HUDEP-2 (cell line): ENCODE data around the gene ASF1A.
A peak's percentile ranks its signal among the peaks of the same experiment; 100 is the strongest.

Experiments used
- DNase-seq, 76 experiments: peaks; one replicate each; lab custom pipeline; 2025; ENCODE audit not compliant: unreplicated experiment in 76 of 76; lab: John Stamatoyannopoulos, UW

ASF1A gene

DNA sequence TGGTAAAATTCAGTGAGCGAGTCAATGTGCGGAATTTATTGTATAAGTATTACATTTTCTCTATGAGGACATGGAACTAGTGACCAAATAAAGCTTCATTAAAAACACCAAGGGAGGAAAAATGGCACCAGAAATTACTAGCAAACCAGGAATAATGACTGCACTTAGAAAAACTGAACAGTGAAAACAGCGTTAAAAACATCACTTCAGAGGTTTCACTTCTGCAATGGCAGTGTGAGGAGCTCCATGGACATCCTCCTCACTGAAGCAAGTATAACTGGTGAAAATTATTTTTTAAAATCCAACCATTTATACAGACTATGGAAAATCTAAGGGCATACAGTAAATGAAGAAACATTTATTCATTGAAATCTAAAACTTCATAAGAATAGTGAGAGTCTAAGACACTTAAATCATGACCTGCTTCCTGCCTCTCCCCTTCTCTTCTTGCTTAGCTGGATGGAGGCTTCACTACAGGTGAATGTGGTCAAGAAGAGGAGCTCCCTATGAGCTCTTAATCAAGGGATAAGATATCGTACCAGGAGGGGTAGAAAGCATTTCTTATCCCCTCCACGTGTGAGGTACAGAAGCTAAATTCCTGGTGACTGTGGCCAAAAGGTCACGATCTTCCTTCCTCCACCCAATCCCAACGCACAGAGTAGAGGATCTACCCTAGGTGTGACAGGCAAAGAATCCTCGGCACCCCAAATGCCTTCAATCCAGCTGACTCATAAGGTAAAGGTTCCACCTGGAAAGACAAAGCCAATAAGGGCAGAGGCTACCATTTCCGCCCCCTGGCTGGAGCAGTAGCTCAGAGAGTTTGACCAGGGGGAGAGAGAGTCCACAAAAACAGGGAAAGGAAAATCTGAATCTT lies 12.3 kb upstream of the ASF1A start:
- DNase-seq, result no peak

- DNase-seq, result no peak
Measured at GRCh38 chr6:118882314-118882905, 11.5 kb upstream of the ASF1A start.

GRCh38 chr6:118886641-118887040 lies 7.3 kb upstream of the ASF1A start:
- DNase-seq, result no peak

GRCh38 chr6:118889163-118889562 lies 4.8 kb upstream of the ASF1A start:
- no peak for DNase-seq

GRCh38 chr6:118890997-118891790 lies 2.8 kb upstream of the ASF1A start:
- DNase-seq, result peak in 4 of 76 experiments; percentile 7 to 46 (median 25)

- peak in 30 of 76 experiments; percentile 13 to 78 (median 36) for DNase-seq
Measured at GRCh38 chr6:118892355-118892991, 1.5 kb upstream of the ASF1A start.

- peak in 60 of 76 experiments; percentile 21 to 89 (median 63) for DNase-seq
Measured at GRCh38 chr6:118893064-118893806, 717 bp upstream of the ASF1A start.

GRCh38 chr6:118894425-118895260 lies 691 bp downstream of the ASF1A start:
- DNase-seq, result peak in 40 of 76 experiments; percentile 14 to 79 (median 45)

- DNase-seq, result peak in 2 of 76 experiments; percentile 20 to 61
Measured at GRCh38 chr6:118895261-118895560, 1.3 kb downstream of the ASF1A start.

DNA sequence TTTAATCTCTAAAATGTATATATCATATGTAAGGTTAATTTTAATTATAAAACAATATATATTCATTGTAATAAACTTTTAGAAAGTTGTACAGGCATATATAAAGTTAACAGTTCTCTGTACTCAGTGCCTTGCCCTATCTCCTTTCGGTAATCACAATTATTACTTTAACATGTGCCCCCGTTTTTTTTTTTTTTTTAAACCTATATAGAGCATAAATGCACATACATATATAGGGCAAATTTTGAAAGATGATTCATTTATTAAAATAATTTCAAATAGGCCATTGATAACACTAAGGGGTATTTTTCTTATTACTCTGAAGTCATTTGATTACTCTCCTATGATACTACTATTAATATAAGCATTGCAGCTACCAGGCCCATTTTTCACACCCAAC lies 1.9 kb downstream of the ASF1A start:
- peak in 1 of 76 experiments; percentile 55 for DNase-seq

DNA sequence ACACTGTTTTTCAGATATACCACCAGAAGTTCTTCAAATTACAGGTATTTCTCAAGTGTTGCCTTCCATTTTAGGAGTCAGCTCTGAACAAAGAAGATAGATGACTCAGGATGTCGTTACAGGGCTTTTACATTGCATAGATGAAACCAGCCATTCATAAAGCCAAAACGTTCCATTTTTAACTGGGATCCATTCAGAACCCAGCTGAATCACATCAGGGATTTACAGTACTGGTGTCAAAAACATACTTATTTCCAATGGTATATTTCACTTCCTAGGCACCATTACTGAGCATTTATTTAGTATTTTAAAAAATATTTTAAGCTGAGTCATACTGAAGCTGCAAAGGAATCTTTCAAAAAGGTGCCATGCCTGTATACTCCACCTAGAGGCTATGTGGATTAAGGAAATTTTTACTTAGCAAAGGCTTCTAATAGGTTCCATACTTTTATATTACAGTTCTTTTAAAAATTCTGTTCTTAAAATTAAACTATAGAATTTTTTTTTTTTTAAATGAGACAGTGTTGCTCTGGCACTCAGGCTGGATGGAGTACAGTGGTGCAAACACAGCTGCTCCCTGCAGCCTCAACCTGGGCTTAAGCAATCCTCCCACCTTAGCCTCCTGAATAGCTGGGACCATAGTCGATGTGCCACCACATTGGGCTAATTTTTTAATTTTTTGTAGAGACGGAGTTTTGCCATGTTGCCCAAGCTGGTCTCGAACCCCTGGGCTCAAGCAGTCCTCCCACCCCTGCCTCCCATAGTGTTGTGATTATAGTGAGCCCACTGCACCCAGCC lies 2.6 kb downstream of the ASF1A start:
- DNase-seq, result peak in 34 of 76 experiments; percentile 25 to 88 (median 58)

DNA sequence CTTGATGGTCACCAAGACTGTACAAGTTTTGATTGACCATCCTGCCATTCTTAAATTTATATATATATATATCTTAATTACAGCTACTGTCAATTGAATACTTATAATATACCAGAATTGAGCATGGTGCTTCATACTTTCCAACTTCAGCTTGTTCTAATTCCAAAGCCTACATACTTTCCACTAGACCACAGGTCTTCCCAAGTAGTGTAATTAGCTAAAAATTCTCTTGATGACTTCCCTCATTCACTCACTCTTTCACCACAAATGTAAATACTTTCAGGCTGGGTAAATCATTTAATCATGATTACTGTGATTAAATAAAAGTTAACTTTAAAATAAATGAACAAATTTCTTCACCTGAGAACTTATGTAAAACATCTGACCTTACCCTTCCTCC lies 3.4 kb downstream of the ASF1A start:
- no peak for DNase-seq

DNA sequence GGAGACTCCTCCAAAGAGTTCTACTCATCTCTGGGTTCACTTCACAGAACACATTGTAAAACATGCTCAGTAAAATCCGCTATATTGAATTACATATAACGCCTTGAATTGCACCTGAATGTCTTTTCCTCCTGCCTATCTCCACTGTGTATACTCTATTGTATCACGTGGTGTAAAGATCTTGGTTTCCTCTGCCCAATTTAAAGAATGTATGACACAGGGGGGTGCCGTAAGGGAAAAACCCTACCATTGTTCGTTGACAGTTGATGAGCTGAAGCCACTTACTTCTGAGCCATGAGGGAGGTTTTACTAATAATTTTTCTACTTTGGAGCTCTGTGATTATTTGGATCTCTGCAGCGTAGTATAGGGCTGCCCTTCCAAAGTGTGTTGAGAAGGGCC lies 6.0 kb downstream of the ASF1A start:
- no peak for DNase-seq

- no peak for DNase-seq
Measured at GRCh38 chr6:118902726-118903125, 8.8 kb downstream of the ASF1A start.

DNA sequence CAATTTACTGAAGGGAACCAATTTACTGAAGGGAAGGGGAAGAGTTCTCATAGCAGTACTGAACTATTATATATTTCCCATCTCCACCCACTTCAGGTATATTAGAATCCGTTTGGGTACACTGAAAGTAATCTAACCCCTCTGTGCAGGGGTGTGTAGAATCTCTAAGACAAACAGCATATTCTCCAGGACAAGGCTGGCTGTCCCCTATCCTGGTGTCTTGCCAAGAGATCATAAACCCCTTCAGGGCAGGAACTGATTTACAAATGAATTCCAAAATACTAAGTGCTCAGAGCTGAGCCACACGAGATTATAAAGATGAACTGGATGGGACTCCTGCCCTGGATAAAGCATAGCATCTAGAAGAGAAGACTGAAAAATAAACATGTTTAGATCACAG lies 9.2 kb downstream of the ASF1A start:
- DNase-seq, result no peak

- DNase-seq, result no peak
Measured at GRCh38 chr6:118903691-118904090, 9.7 kb downstream of the ASF1A start.

DNA sequence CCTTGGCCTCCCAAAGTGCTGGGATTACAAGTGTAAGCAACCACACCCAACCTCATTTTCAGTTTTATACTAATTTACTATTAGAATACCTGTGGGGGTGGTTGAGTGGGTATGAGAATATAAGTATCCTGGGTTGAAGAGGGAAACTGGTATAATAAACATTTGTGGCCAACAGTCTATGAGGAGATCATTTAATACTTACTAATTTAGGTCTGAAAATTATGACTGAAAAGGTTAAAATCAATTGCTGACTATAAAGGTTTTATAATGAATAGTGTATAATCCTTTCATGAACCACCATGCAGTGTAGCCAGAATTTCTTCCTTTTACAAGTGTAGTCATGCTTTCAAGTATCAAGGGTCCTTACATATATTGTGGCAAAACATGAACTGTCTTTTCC lies 11.1 kb downstream of the ASF1A start:
- no peak for DNase-seq

GRCh38 chr6:118905851-118906250 lies 11.9 kb downstream of the ASF1A start:
- no peak for DNase-seq

GRCh38 chr6:118908441-118908840 lies 14.5 kb downstream of the ASF1A start:
- no peak for DNase-seq
